SU-DHL-6 (cell line): ENCODE data around the gene MTHFD2.

Source experiments
- EZH2phosphoT487 ChIP-seq: fragments of 200-600 bp; sonication (generic), shearing (Covaris generic); conservative IDR thresholded peaks from 2 replicates; pipeline ENCODE4 v1.6.1; 2018; ENCODE audit warnings: mild to moderate bottlenecking, antibody characterized with exemption, low read length, moderate library complexity, mixed read lengths
- TF ChIP-seq, protein P1 (sequence below): fragments of 200-600 bp; sonication (generic); IDR thresholded peaks from one replicate; pipeline ENCODE4 v1.5.1; 2017; ENCODE audit warnings: antibody characterized with exemption, mild to moderate bottlenecking, low read length, moderate library complexity; ENCODE audit not compliant: insufficient read depth, poor library complexity, severe bottlenecking

DNA sequence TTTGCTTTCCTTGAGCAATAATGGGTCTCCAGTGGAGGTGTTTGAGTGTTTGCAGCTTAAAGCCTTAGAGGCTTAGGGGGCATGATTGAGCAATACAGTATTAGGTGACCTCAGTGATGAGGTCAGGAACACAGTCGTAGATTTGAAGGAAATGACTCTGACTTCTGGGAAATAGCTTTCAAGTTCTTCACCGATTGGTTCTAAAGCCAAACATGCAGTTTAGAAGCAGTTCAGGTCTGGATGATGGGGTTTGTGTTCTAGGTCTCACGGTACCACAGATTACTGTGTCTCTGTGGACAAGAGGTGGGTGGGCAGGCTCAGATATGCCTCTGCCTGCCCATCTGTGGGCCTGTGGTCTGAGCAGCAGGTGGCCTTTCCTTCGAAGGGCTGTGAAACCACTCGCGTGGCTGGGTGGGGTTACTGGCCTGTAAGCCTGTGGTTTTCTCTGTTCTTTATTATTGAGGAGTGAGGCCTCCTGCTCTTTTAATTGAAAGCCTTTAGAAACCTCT lies 7.8 kb downstream of the MTHFD2 start:
- TF ChIP-seq, protein P1, sequence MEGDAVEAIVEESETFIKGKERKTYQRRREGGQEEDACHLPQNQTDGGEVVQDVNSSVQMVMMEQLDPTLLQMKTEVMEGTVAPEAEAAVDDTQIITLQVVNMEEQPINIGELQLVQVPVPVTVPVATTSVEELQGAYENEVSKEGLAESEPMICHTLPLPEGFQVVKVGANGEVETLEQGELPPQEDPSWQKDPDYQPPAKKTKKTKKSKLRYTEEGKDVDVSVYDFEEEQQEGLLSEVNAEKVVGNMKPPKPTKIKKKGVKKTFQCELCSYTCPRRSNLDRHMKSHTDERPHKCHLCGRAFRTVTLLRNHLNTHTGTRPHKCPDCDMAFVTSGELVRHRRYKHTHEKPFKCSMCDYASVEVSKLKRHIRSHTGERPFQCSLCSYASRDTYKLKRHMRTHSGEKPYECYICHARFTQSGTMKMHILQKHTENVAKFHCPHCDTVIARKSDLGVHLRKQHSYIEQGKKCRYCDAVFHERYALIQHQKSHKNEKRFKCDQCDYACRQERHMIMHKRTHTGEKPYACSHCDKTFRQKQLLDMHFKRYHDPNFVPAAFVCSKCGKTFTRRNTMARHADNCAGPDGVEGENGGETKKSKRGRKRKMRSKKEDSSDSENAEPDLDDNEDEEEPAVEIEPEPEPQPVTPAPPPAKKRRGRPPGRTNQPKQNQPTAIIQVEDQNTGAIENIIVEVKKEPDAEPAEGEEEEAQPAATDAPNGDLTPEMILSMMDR = no peak
- TF ChIP-seq EZH2phosphoT487 = no peak
